SU-DHL-6 (cell line): Measurements from ENCODE around the gene SUN1.

ENCODE experiments used
- EZH2phosphoT487 ChIP-seq: fragments of 200-600 bp; sonication (generic), shearing (Covaris generic); conservative IDR thresholded peaks from 2 replicates; pipeline ENCODE4 v1.6.1; 2018; ENCODE audit warnings: mild to moderate bottlenecking, antibody characterized with exemption, low read length, moderate library complexity, mixed read lengths
- TF ChIP-seq, protein P1 (sequence below): fragments of 200-600 bp; sonication (generic); IDR thresholded peaks from one replicate; pipeline ENCODE4 v1.5.1; 2017; ENCODE audit warnings: antibody characterized with exemption, mild to moderate bottlenecking, low read length, moderate library complexity; ENCODE audit not compliant: insufficient read depth, poor library complexity, severe bottlenecking

DNA sequence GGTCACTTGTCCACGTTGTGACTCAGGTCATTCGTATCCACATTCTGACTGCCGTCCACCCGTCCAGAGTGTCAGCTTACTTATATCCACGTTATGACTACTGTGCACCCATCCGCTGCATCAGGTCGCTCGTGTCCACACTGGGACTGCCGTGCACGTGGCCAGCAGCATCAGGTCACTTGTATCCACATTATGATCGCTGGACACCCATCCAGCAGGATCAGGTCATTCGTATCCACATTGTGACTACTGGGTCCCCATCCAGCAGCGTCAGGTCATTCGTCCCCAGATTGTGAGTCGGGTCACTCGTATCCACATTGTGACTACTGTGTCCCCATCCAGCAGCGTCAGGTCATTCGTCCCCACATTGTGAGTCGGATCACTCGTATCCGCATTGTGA is 47.3 kb upstream of the SUN1 start:
- TF ChIP-seq EZH2phosphoT487 = no peak
- TF ChIP-seq, protein P1, sequence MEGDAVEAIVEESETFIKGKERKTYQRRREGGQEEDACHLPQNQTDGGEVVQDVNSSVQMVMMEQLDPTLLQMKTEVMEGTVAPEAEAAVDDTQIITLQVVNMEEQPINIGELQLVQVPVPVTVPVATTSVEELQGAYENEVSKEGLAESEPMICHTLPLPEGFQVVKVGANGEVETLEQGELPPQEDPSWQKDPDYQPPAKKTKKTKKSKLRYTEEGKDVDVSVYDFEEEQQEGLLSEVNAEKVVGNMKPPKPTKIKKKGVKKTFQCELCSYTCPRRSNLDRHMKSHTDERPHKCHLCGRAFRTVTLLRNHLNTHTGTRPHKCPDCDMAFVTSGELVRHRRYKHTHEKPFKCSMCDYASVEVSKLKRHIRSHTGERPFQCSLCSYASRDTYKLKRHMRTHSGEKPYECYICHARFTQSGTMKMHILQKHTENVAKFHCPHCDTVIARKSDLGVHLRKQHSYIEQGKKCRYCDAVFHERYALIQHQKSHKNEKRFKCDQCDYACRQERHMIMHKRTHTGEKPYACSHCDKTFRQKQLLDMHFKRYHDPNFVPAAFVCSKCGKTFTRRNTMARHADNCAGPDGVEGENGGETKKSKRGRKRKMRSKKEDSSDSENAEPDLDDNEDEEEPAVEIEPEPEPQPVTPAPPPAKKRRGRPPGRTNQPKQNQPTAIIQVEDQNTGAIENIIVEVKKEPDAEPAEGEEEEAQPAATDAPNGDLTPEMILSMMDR = no peak
